ENCODE results near the gene RASAL3. TPM values are rescaled to one million over a fixed set of nuclear protein-coding genes. Genes with fewer than 3 reads are reported as not detected.

Gene RASAL3
- total RNA-seq, 1 donor from 2014 or later, result not detected

DNA sequence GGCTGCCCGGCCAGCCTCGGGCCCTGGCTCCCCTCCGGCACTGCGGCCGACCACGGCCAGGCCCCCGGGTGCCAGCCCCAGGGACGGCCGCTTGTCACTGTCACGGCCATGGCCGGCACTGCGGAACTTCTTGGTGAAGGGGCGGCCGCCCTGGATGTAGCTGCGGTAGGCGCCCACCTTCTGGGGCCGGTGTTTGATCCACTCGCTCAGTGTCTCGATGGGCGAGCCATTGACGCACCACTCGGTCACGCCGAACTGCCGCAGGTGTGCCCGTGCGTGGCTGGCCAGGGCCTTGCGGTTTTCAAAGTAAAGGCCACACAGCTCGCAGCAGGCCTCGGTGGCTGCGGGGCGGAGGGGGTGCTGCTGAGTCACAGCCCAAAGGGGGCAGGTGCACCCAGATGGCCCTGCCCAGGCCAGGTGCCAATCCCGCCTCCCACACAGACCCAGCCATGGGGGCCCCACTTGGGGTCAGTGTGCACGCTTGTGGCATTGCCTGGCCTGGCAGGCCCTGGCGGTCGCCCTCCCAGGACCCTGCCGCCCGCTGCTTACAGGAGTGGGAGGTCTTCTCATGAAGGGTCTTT, 39.6 kb downstream of the RASAL3 start:
- no peaks in the 10 kb centered on the region for H3K4me1 Mint-ChIP-seq (ENCODE audit: low read depth)
- TF ChIP-seq, protein P1, sequence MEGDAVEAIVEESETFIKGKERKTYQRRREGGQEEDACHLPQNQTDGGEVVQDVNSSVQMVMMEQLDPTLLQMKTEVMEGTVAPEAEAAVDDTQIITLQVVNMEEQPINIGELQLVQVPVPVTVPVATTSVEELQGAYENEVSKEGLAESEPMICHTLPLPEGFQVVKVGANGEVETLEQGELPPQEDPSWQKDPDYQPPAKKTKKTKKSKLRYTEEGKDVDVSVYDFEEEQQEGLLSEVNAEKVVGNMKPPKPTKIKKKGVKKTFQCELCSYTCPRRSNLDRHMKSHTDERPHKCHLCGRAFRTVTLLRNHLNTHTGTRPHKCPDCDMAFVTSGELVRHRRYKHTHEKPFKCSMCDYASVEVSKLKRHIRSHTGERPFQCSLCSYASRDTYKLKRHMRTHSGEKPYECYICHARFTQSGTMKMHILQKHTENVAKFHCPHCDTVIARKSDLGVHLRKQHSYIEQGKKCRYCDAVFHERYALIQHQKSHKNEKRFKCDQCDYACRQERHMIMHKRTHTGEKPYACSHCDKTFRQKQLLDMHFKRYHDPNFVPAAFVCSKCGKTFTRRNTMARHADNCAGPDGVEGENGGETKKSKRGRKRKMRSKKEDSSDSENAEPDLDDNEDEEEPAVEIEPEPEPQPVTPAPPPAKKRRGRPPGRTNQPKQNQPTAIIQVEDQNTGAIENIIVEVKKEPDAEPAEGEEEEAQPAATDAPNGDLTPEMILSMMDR (IDR thresholded peaks at IDR 0.05; ENCODE audit: unreplicated experiment), result no peak
- H3K4me3 Mint-ChIP-seq (ENCODE audit: low read depth), result no peak overlapping the region
- H3K36me3 Mint-ChIP-seq (ENCODE audit: insufficient read depth), result peaks cover 30% of the 10 kb centered on the region
- no peak overlapping the region for H3K27ac Mint-ChIP-seq
- no peaks in the 10 kb centered on the region for H3K9me3 Mint-ChIP-seq (ENCODE audit: low read depth)
- DNase-seq (ENCODE audit: low spot score, unreplicated experiment), result no peak
- H3K27me3 Mint-ChIP-seq, result no peaks in the 10 kb centered on the region

DNA sequence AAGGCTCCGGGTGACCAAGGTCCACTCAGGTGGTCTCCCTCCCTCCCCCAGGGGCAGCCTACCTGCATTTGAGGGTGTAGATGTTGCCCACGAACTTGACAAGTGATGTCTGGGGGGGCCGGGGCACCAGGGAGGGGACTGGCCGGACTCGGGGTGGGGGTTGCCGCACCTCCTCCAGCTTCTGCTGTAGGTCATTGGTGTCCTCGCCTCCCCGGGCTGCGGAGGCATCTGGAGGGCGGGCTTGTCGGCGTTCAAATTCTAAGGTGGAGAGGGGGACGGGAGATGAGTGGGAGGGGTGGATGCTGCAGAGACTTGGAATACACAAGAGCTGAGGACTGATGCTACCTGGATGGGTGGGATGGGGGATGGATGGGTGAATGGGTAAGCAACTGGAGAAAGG, 40.2 kb downstream of the RASAL3 start:
- Mint-ChIP-seq H3K4me3 (ENCODE audit: low read depth) (no peak overlapping the region), H3K9me3 (ENCODE audit: low read depth) (no peaks in the 10 kb centered on the region), H3K36me3 (ENCODE audit: insufficient read depth) (peaks cover 30% of the 10 kb centered on the region), H3K27ac (no peak overlapping the region), H3K4me1 (ENCODE audit: low read depth) (no peaks in the 10 kb centered on the region), H3K27me3 (no peaks in the 10 kb centered on the region)
- no peak for DNase-seq (ENCODE audit: low spot score, unreplicated experiment)
- TF ChIP-seq, protein P1 (IDR thresholded peaks at IDR 0.05; ENCODE audit: unreplicated experiment), result no peak

DNA sequence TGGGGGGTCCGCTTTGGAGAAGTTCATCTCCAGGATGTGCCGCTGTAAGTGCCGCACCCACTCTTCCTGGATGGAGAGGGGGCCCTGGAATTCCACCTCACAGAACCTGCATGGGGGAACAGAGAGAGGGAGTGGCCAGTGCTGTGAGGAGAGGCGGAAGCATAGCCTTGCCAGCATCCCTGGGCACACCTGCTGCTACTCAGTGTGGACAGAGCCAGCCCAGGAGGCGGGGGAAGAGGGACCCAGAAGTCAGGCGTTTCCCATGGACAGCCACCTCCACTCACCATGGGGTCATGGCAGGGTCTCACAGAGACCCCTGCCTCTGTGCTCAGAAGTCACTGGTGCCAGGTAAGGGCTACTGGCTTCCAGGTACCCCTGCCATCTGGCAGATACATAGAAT, 41.2 kb downstream of the RASAL3 start:
- H3K4me1 Mint-ChIP-seq (ENCODE audit: low read depth), result peaks cover under 1% of the 10 kb centered on the region

DNA sequence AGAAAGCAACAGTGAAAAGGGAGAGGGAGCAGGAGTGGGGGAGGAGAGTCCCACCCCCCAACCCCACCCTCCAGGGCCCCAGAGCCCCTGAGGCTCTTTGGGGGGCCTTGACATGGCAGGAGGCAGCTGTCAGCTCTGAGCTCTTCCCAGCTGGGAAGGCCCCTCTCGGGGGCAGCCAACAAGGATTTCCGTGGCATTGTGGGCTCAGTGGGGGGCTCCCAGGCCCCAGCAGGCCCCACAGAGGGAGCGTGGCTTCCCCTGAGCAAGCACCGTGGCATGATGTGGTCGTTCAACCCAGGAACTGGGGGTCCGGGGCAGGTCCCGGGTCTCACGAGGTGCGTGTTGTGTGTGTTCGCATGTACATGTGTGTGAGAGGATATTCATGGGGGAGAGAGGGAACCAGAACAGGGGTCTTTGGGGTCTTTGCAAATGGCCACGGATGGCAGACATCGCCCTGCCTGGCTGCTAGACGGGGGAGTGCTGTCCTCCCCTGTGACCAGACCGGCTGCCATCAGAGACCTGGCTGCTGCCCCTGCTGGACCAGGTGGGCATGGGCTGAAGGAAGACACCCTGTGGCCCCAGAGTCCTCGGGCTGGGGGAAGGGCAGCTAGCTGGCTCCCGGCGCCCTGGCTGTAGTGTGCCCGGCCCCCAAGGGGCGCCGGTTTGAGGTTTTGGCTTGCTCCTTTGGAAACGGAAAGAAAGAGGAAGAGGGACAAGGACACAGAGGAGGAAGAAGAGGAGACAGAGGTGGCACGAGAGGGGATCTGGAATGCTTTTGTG, 41.9 kb downstream of the RASAL3 start:
- Mint-ChIP-seq H3K27me3 (no peaks in the 10 kb centered on the region), H3K4me1 (ENCODE audit: low read depth) (peaks cover 6% of the 10 kb centered on the region), H3K9me3 (ENCODE audit: low read depth) (no peaks in the 10 kb centered on the region), H3K4me3 (ENCODE audit: low read depth) (no peak overlapping the region), H3K36me3 (ENCODE audit: insufficient read depth) (peaks cover 30% of the 10 kb centered on the region), H3K27ac (peak overlapping the region; percentile 33)
- TF ChIP-seq, protein P1 (IDR thresholded peaks at IDR 0.05; ENCODE audit: unreplicated experiment), result no peak
- no peak for DNase-seq (ENCODE audit: low spot score, unreplicated experiment)

More for the DNA sequence above, 41.2 kb downstream of the RASAL3 start:
- H3K36me3 Mint-ChIP-seq (ENCODE audit: insufficient read depth), result peaks cover 30% of the 10 kb centered on the region
- no peak overlapping the region for H3K27ac Mint-ChIP-seq
- H3K4me3 Mint-ChIP-seq (ENCODE audit: low read depth), result no peak overlapping the region
- no peak for DNase-seq (ENCODE audit: low spot score, unreplicated experiment)
- TF ChIP-seq, protein P1 (IDR thresholded peaks at IDR 0.05; ENCODE audit: unreplicated experiment), result no peak
- no peaks in the 10 kb centered on the region for H3K9me3 Mint-ChIP-seq (ENCODE audit: low read depth)
- H3K27me3 Mint-ChIP-seq, result no peaks in the 10 kb centered on the region

DNA sequence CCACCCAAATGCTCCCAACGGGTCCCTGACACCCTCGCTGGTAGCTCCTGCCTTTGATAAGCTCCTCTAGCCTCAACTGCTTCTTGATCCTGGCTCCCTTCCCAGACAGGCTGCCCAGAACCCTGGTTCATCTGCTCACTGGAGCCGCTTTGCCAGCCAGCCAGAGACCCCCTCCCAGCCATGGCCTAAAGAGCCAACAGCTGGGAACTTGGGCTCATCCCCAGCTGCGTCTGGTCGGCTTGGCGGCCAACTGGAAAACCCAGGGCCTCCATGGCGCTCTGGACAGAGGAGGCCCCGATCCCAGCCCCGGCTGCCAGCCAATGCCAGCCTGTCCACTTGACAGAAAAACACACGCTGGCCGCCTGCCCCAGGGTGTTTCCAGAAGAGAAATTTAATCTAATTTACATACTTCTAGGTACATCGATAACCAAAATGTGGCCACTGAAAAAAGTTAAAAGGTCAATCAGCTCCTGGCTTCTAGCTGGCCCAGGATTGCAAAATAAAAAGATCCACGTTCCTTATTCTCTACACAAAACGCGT, 42.6 kb downstream of the RASAL3 start:
- no peak overlapping the region for H3K4me3 Mint-ChIP-seq (ENCODE audit: low read depth)
- H3K4me1 Mint-ChIP-seq (ENCODE audit: low read depth), result peaks cover 10% of the 10 kb centered on the region
- TF ChIP-seq, protein P1 (IDR thresholded peaks at IDR 0.05; ENCODE audit: unreplicated experiment), result no peak
- no peaks in the 10 kb centered on the region for H3K27me3 Mint-ChIP-seq
- no peak for DNase-seq (ENCODE audit: low spot score, unreplicated experiment)
- no peaks in the 10 kb centered on the region for H3K9me3 Mint-ChIP-seq (ENCODE audit: low read depth)
- peaks cover 27% of the 10 kb centered on the region for H3K36me3 Mint-ChIP-seq (ENCODE audit: insufficient read depth)
- peak overlapping the region; percentile 33 for H3K27ac Mint-ChIP-seq

Measured in progenitor cell of endocrine pancreas (in vitro differentiated cells).